GM12878 (cell line): ENCODE measurements around the gene UBTF. TPM values are rescaled to one million over a fixed set of nuclear protein-coding genes. Genes with fewer than 3 reads are reported as not detected.

Source experiments
- ATAC-seq: fragments of 200-7000 bp; cut with Tn5 transposase; 3 replicates; pipeline ENCODE4 v1.9.1; 2020; ENCODE audit warnings: mild to moderate bottlenecking, moderate library complexity
- BruUV-seq: library from RNA; stranded (reverse); fragments of 400-500 nt; replicated peaks from 2 replicates; lab custom pipeline; 2021; lab: Mats Ljungman, UMichigan
- CTCF ChIA-PET: fragments of 300-600 bp; sonication (Branson Sonifier 250); formaldehyde crosslinking; extraction: SDS; loops from one replicate; lab custom pipeline; 2021; ENCODE audit warnings: inconsistent platforms; lab: Yijun Ruan, JAX
- POLR2A ChIA-PET: fragments of 350-600 bp; formaldehyde crosslinking; extraction: SDS; loops from one replicate; lab custom pipeline; 2021; ENCODE audit warnings: inconsistent platforms; lab: Charles Lee
- RAD21 ChIA-PET: fragments of 300-600 bp; sonication (Branson Sonifier 250); formaldehyde crosslinking; loops from one replicate; lab custom pipeline; 2023; ENCODE audit warnings: antibody characterized with exemption; ENCODE audit not compliant: unreplicated experiment; lab: Charles Lee
- SMC1A ChIA-PET: fragments of 300-600 bp; sonication (Branson Sonifier 250); formaldehyde crosslinking; loops from one replicate; lab custom pipeline; 2023; ENCODE audit not compliant: unreplicated experiment, uncharacterized antibody; lab: Charles Lee
- DNase-seq: peaks from one replicate; pipeline ENCODE4 v3.0.0-alpha.2; 2011; ENCODE audit warnings: low read depth, low spot score
- FAIRE-seq: peaks from 3 replicates; lab custom pipeline; 2011; peaks lifted over from hg19 to GRCh38; lab: Jason Lieb, UNC
- H2AFZ ChIP-seq: 2 replicates; pipeline ENCODE4 v1.6.0; 2011; ENCODE audit warnings: low read depth, low read length, control low read depth; ENCODE audit not compliant: control insufficient read depth
- H3K27ac ChIP-seq: 2 replicates; pipeline ENCODE4 v1.5.1; 2011; ENCODE audit warnings: control low read depth; ENCODE audit not compliant: control insufficient read depth, insufficient read depth
- H3K27me3 ChIP-seq, 2 experiments: replicated peaks in 1 of 2; 2 replicates each; pipeline versions ENCODE4 v1.6.0 to v1.6.1; 2011; ENCODE audit warnings: low read length in 1 of 2; ENCODE audit not compliant: control insufficient read depth in 2 of 2, insufficient read depth in 2 of 2
- H3K36me3 ChIP-seq, 2 experiments: 2 replicates each; pipeline ENCODE4 v1.5.1; 2011; ENCODE audit warnings: low read length in 1 of 2; ENCODE audit not compliant: control insufficient read depth in 2 of 2, insufficient read depth in 2 of 2
- H3K4me1 ChIP-seq: 2 replicates; pipeline ENCODE4 v1.6.1; 2011; ENCODE audit warnings: mild to moderate bottlenecking, low read length, moderate library complexity, mixed read lengths; ENCODE audit not compliant: control insufficient read depth, insufficient read depth
- H3K4me2 ChIP-seq: 2 replicates; pipeline ENCODE4 v1.6.0; 2011; ENCODE audit warnings: control low read depth; ENCODE audit not compliant: control insufficient read depth, insufficient read depth
- H3K4me3 ChIP-seq: fragments of 200-600 bp; sonication (generic); 2 replicates; pipeline ENCODE4 v1.5.1; 2016
- H3K79me2 ChIP-seq: 2 replicates; pipeline ENCODE4 v1.6.0; 2011; ENCODE audit warnings: low read length; ENCODE audit not compliant: control insufficient read depth, insufficient read depth
- H3K9ac ChIP-seq: 2 replicates; pipeline ENCODE4 v1.8.0; 2011; ENCODE audit warnings: low read length, control low read depth, mixed read lengths; ENCODE audit not compliant: control insufficient read depth, insufficient read depth
- H3K9me3 ChIP-seq: replicated peaks from 3 replicates; pipeline ENCODE4 v1.5.1; 2011; ENCODE audit warnings: mild to moderate bottlenecking, low read length; ENCODE audit not compliant: control insufficient read depth, insufficient read depth
- H4K20me1 ChIP-seq: 2 replicates; pipeline ENCODE4 v1.6.0; 2011; ENCODE audit not compliant: control insufficient read depth, insufficient read depth
- ATF7 ChIP-seq: fragments of 450-650 bp; IDR thresholded peaks from 2 replicates; pipeline ENCODE4 v1.6.1; 2016; ENCODE audit warnings: low read depth, mild to moderate bottlenecking
- CBFB ChIP-seq: IDR thresholded peaks from 2 replicates; pipeline ENCODE4 v1.6.1; 2016; ENCODE audit warnings: antibody characterized with exemption, low read depth
- KLF5 ChIP-seq: fragments of 450-650 bp; IDR thresholded peaks from 2 replicates; pipeline ENCODE4 v1.6.1; 2014; ENCODE audit warnings: mild to moderate bottlenecking; ENCODE audit not compliant: partially characterized antibody
- MTA2 ChIP-seq: fragments of 450-650 bp; IDR thresholded peaks from 2 replicates; pipeline ENCODE4 v1.6.1; 2016; ENCODE audit warnings: low read depth, mild to moderate bottlenecking, moderate library complexity
- PKNOX1 ChIP-seq: fragments of 450-650 bp; IDR thresholded peaks from 2 replicates; pipeline ENCODE4 v1.6.1; 2016; ENCODE audit warnings: mild to moderate bottlenecking
- POLR2AphosphoS5 ChIP-seq: IDR thresholded peaks from 2 replicates; pipeline ENCODE4 v1.6.1; 2011; ENCODE audit warnings: mild to moderate bottlenecking, low read length, inconsistent platforms
- RUNX3 ChIP-seq: IDR thresholded peaks from 2 replicates; pipeline ENCODE4 v1.6.1; 2012; ENCODE audit warnings: low read length, inconsistent platforms
- SUPT20H ChIP-seq: IDR thresholded peaks from 2 replicates; pipeline ENCODE4 v1.6.1; 2011; ENCODE audit warnings: low read depth, mild to moderate bottlenecking, low read length, moderate library complexity, borderline replicate concordance; ENCODE audit not compliant: control insufficient read depth
- TCF12 ChIP-seq: IDR thresholded peaks from 2 replicates; pipeline ENCODE4 v1.6.1; 2011; ENCODE audit warnings: low read depth, mild to moderate bottlenecking, low read length
- WGBS: methylation state at CpG from one replicate; pipeline ENCODE4 v1.1.6; 2016; ENCODE audit warnings: low lambda C conversion rate; ENCODE audit not compliant: insufficient replicate concordance, insufficient coverage; ENCODE audit errors: missing lambda C conversion rate; 5-methylcytosine and 5-hydroxymethylcytosine counted together
- in situ Hi-C: fragments of 300-500 bp; cut with MboI; formaldehyde crosslinking; loops from 9 replicates; pipeline ENCODE4 v1.14.3; 2018; ENCODE audit warnings: mixed read lengths
- intact Hi-C: fragments of 100-400 bp; cut with micrococcal nuclease; formaldehyde crosslinking; loops from one replicate; pipeline ENCODE4 v1.14.2; 2022; ENCODE audit not compliant: unreplicated experiment
- polyA plus RNA-seq, 11 experiments: library from polyadenylated mRNA; depleted of rRNA in 4 of 11; unstranded in 6 of 11; stranded (reverse) in 5 of 11; fragments of >200 nt; fragmentation: Nextera tagmentation in 4 of 11; fragmentation: Illumina TruSeq in 1 of 11; extraction: Ambion mirVana in 4 of 11; extraction: Trizol in 1 of 11; gene quantifications; 1 replicate in 1 of 11; 2 replicates in 10 of 11; pipeline versions ENCODE4 v1.2.1 to v1.2.3, GENCODE V29; 2011 to 2016; ENCODE audit warnings: inconsistent platforms in 2 of 11, missing spikeins in 2 of 11, low read depth in 1 of 11
- total RNA-seq, 4 experiments: library from RNA; depleted of rRNA in 3 of 4; stranded (reverse); fragments of >200 nt in 3 of 4; fragmentation: Illumina TruSeq in 1 of 4; extraction: Trizol in 1 of 4; gene quantifications; 2 replicates each; pipeline versions ENCODE4 v1.2.1 to v1.2.3, GENCODE V29; 2013 to 2021
- TF ChIP-seq, protein P1 (sequence below): IDR thresholded peaks from 2 replicates; pipeline ENCODE4 v1.6.1; 2012; ENCODE audit warnings: low read depth, low read length, improper control_type of control experiment
- TF ChIP-seq, protein P2 (sequence below): fragments of 450-650 bp; IDR thresholded peaks from 2 replicates; pipeline ENCODE4 v1.6.1; 2014; ENCODE audit warnings: mild to moderate bottlenecking

Gene UBTF
- total and polyA plus RNA-seq, 10 of the 15 experiments (the other 5 are each of a cell fraction or from before 2014, with no cell fraction given), result 2.2 to 124 (median 79.6) TPM

DNA sequence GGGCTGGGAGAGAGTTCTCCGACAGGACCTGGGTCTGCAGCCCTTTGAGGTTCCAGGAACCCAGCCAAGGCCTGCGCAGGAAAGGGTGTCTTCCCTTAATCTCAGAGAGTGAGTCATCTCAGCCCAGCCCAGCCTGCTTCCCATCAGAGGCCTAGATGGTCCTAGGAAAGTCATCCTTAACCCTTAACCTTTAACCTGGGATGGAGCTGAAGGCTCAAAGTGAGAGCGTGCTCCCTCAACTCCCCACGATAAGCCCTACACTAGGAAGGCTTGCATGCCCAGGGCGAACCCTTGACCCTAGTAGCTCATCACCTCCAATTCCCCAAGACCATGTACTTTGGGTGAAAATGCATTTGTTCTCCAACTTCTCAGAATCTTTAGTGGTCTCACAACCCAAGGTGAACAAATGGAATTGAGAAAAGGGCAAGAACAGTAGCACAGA lies 15.0 kb downstream of the UBTF start:
- Histone ChIP-seq H3K79me2 (peaks cover 9% of the 10 kb centered on the region), H3K4me2 (no peak overlapping the region), H3K36me3 (peaks cover 16 to 18% of the 10 kb centered on the region in 2 experiments; a peak in 3 of 4 replicates), H2AFZ (no peak overlapping the region), H3K4me3 (no peak overlapping the region), H3K27ac (no peak overlapping the region), H4K20me1 (peaks cover under 1% of the 10 kb centered on the region; the same call in 1 of the 2 replicates), H3K9me3 (no peaks in the 10 kb centered on the region), H3K9ac (no peak overlapping the region), H3K4me1 (peaks cover 11% of the 10 kb centered on the region), H3K27me3 (no peaks in the 10 kb centered on the region)
- ChIA-PET POLR2A (interaction anchor here (4.7 to 4.9 kb wide), 2 partner anchors 13 to 18 kb away, joined by 12 to 30 read pairs; partner anchors contain the start of gene TMUB2), RAD21 (interaction anchor here (1.3 to 2.2 kb wide), 5 partner anchors 12 to 261 kb away, joined by 5 to 6 read pairs (median 6); no protein-coding TSS in a partner anchor), SMC1A (interaction anchor here (0.9 to 2.0 kb wide), 8 partner anchors 17 to 143 kb away, joined by 3 to 15 read pairs (median 4); partner anchors contain the start of genes GRN, SLC25A39 and TMUB2), CTCF (interaction anchor here (0.8 to 5.6 kb wide), 21 partner anchors 9 to 319 kb away, joined by 3 to 43 read pairs (median 4); partner anchors contain the start of gene GRN)
- FAIRE-seq, result no peak
- WGBS, result 86% methylated on average over 5 of the region's 5 CpGs
- no TSS peak for BruUV-seq
- ATAC-seq, result no peak
- TF ChIP-seq POLR2AphosphoS5 (peak; percentile 44; the same call in 1 of the 2 replicates), TCF12 (no peak)
- in situ Hi-C loops (loop anchor here (5.0 to 25.0 kb wide), 2 partner anchors 123 to 308 kb away; partner anchors contain the start of gene GPATCH8), intact Hi-C loops (loop anchor here (5.0 kb wide), 1 partner anchor 143 kb away; the partner anchor contains the start of gene GRN)
- no peak for DNase-seq

DNA sequence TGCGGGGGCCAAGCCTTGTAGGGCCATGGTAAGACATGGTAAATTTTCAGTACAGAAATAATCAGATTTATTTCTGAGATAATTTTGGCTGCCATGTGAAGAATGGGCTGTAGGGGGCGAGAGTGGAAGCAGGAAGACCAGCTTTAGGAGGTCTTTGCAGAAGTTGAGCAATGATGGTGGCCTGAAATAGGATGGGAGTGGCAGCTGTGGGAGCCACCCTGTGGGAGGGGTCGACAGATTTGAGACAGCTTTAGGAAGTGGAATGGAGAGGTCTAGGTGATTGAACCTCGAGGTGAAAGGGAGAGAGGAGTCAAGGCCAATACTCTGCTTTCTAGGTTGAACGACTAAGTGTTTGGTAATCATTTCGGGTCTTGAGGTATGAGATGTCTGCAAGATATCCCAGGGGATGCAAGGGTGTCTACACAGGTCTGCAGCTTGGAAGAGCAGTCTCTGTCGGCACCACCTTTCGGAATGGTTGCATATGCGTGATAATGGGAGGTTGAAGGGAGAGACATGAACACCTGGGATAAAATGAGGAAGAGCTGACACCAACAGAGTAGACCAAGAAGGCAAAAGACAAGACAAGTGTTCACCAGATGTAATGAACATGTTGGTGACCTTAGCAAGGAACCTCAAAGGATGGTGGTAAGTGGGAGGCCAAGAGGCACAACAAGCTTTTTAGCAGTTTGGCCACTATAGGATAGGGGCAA lies 15.6 kb downstream of the UBTF start:
- no TSS peak for BruUV-seq
- intact Hi-C loops, result loop anchor here (5.0 kb wide), 1 partner anchor 143 kb away; the partner anchor contains the start of gene GRN
- FAIRE-seq, result peak; percentile 35
- Histone ChIP-seq H2AFZ (no peak overlapping the region), H3K27ac (no peak overlapping the region), H3K9me3 (no peaks in the 10 kb centered on the region), H4K20me1 (no peaks in the 10 kb centered on the region), H3K9ac (no peak overlapping the region; the same call in 1 of the 2 replicates), H3K4me1 (peaks cover 8% of the 10 kb centered on the region), H3K4me3 (no peak overlapping the region), H3K79me2 (peaks cover 12% of the 10 kb centered on the region), H3K4me2 (no peak overlapping the region), H3K27me3 (no peaks in the 10 kb centered on the region), H3K36me3 (peaks cover 11 to 15% of the 10 kb centered on the region in 2 experiments; a peak in 3 of 4 replicates)
- RAD21 ChIA-PET, result interaction anchor here (1.1 to 2.2 kb wide), 6 partner anchors 13 to 260 kb away, joined by 5 to 6 read pairs (median 6); partner anchors contain the start of gene UBTF
- 40% methylated on average over 9 of the region's 9 CpGs for WGBS
- in situ Hi-C loops, result loop anchor here (5.0 to 25.0 kb wide), 2 partner anchors 123 to 308 kb away; partner anchors contain the start of gene GPATCH8
- peak; percentile 10 for ATAC-seq
- POLR2A ChIA-PET, result interaction anchor here (0.5 to 4.9 kb wide), 4 partner anchors 14 to 43 kb away, joined by 5 to 30 read pairs (median 10); partner anchors contain the start of gene TMUB2
- SMC1A ChIA-PET, result interaction anchor here (0.9 to 2.0 kb wide), 10 partner anchors 17 to 144 kb away, joined by 3 to 15 read pairs (median 4); partner anchors contain the start of genes GRN, SLC25A39 and TMUB2
- CTCF ChIA-PET, result interaction anchor here (0.6 to 5.6 kb wide), 27 partner anchors 9 to 320 kb away, joined by 3 to 43 read pairs (median 4); partner anchors contain the start of genes GRN and RUNDC3A
- DNase-seq, result no peak
- TF ChIP-seq MTA2 (no peak), PKNOX1 (peak; percentile 71), SUPT20H (no peak), CBFB (no peak), RUNX3 (0 out of 2 replicates have a peak, but pooled peaks have one; percentile 6), ATF7 (no peak), KLF5 (no peak)
- TF ChIP-seq, protein P1, sequence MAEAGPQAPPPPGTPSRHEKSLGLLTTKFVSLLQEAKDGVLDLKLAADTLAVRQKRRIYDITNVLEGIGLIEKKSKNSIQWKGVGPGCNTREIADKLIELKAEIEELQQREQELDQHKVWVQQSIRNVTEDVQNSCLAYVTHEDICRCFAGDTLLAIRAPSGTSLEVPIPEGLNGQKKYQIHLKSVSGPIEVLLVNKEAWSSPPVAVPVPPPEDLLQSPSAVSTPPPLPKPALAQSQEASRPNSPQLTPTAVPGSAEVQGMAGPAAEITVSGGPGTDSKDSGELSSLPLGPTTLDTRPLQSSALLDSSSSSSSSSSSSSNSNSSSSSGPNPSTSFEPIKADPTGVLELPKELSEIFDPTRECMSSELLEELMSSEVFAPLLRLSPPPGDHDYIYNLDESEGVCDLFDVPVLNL, result no peak
- TF ChIP-seq, protein P2, sequence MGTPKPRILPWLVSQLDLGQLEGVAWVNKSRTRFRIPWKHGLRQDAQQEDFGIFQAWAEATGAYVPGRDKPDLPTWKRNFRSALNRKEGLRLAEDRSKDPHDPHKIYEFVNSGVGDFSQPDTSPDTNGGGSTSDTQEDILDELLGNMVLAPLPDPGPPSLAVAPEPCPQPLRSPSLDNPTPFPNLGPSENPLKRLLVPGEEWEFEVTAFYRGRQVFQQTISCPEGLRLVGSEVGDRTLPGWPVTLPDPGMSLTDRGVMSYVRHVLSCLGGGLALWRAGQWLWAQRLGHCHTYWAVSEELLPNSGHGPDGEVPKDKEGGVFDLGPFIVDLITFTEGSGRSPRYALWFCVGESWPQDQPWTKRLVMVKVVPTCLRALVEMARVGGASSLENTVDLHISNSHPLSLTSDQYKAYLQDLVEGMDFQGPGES, result no peak
